ENCODE results near the gene GNL2.

GRCh38 chr1:37559080-37559479, 36.7 kb downstream of the GNL2 start:
- TF ChIP-seq CTCF (conservative IDR thresholded peaks at IDR 0.05) (no peak), EZH2 (IDR thresholded peaks at IDR 0.05; ENCODE audit: low read depth) (no peak)

Data from PC-9 (cell line).